GM21390 (cell line): ENCODE data around the gene LCE2B.

Source experiments
- ATAC-seq: cut with Tn5 transposase; IDR thresholded peaks from one replicate; pipeline ENCODE4 v1.9.1; 2021; ENCODE audit not compliant: unreplicated experiment

The LCE2B gene

GRCh38 chr1:152728986-152729385 is 43.1 kb downstream of the LCE2B start:
- ATAC-seq = no peak

GRCh38 chr1:152735648-152736047 is 49.7 kb downstream of the LCE2B start:
- ATAC-seq = no peak
